HG03103 (cell line): Measurements from ENCODE around the gene PPAN.
A peak's percentile ranks its signal among the peaks of the same experiment; 100 is the strongest.

Experiments
- ATAC-seq: cut with Tn5 transposase; IDR thresholded peaks from one replicate; pipeline ENCODE4 v1.9.1; 2021; ENCODE audit warnings: low read depth; ENCODE audit not compliant: unreplicated experiment

Gene PPAN

GRCh38 chr19:10092648-10093294 is 13.4 kb upstream of the PPAN start:
- no peak for ATAC-seq

GRCh38 chr19:10093295-10094186 is 12.6 kb upstream of the PPAN start:
- ATAC-seq: no peak

GRCh38 chr19:10095622-10095947 is 10.6 kb upstream of the PPAN start:
- no peak for ATAC-seq

GRCh38 chr19:10095948-10096614 is 10.1 kb upstream of the PPAN start:
- peak; percentile 54 for ATAC-seq

GRCh38 chr19:10096615-10096963 is 9.6 kb upstream of the PPAN start:
- ATAC-seq: no peak

GRCh38 chr19:10100163-10100785 is 5.9 kb upstream of the PPAN start:
- no peak for ATAC-seq

GRCh38 chr19:10102787-10103236 is 3.4 kb upstream of the PPAN start:
- no peak for ATAC-seq

- ATAC-seq: no peak
Observed at GRCh38 chr19:10104130-10104513, 2.0 kb upstream of the PPAN start.

- peak; percentile 39 for ATAC-seq
Observed at GRCh38 chr19:10104665-10105508, 1.3 kb upstream of the PPAN start.

- ATAC-seq: no peak
Observed at GRCh38 chr19:10105509-10106099, 558 bp upstream of the PPAN start.

- ATAC-seq: no peak
Observed at GRCh38 chr19:10107254-10107653, 1.1 kb downstream of the PPAN start.

- no peak for ATAC-seq
Observed at GRCh38 chr19:10107817-10108367, 1.7 kb downstream of the PPAN start.

GRCh38 chr19:10109528-10109927 is 3.4 kb downstream of the PPAN start:
- ATAC-seq: no peak

GRCh38 chr19:10110076-10110971 is 4.2 kb downstream of the PPAN start:
- ATAC-seq: no peak

GRCh38 chr19:10110972-10111317 is 4.8 kb downstream of the PPAN start:
- ATAC-seq: no peak

GRCh38 chr19:10111405-10111811 is 5.2 kb downstream of the PPAN start, which contains the start of gene P2RY11:
P2RY11 (plus strand) TSS chr19:10111693; CDS start chr19:10111722, 29 bp downstream.
- no peak for ATAC-seq

GRCh38 chr19:10112037-10112761 is 6.0 kb downstream of the PPAN start:
- no peak for ATAC-seq
